Right atrium auricular region (tissue), 2 donors: ENCODE data around the gene TROAP. TPM values are rescaled to one million over a fixed set of nuclear protein-coding genes. Genes with fewer than 3 reads are reported as not detected.
A peak's percentile ranks its signal among the peaks of the same experiment; 100 is the strongest.

Experiments used
- DNase-seq: peaks from one replicate; pipeline ENCODE4 v3.0.0-alpha.2; 2019; ENCODE audit warnings: low spot score
- H3K27ac ChIP-seq, 2 donors: fragments of 200-600 bp; sonication (generic); 1 replicate in 1 of 2; 2 replicates in 1 of 2; pipeline ENCODE4 v1.5.1; 2016 to 2019
- H3K27me3 ChIP-seq, 2 donors: fragments of 200-600 bp; sonication (generic); one replicate each; pipeline versions ENCODE4 v1.5.1 to v1.6.0; 2017 to 2019
- H3K36me3 ChIP-seq: fragments of 200-600 bp; sonication (generic); one replicate; pipeline ENCODE4 v1.5.1; 2016
- H3K4me1 ChIP-seq, 2 donors: fragments of 200-600 bp; sonication (generic); one replicate each; pipeline versions ENCODE4 v1.5.1 to v1.6.0; 2017 to 2019
- H3K4me3 ChIP-seq, 2 donors: fragments of 200-600 bp; sonication (generic); 1 replicate in 1 of 2; 2 replicates in 1 of 2; pipeline ENCODE4 v1.5.1; 2017 to 2019; ENCODE audit warnings: mild to moderate bottlenecking in 1 of 2, moderate library complexity in 1 of 2
- H3K9me3 ChIP-seq, 2 donors: fragments of 200-600 bp; sonication (generic); one replicate each; pipeline ENCODE4 v1.5.1; 2019
- CTCF ChIP-seq, 2 donors: fragments of 200-600 bp; sonication (generic); IDR thresholded peaks; one replicate each; pipeline ENCODE4 v1.5.1; 2019; ENCODE audit warnings: antibody characterized with exemption in 2 of 2
- total RNA-seq, 2 donors: library from RNA; depleted of rRNA; stranded (reverse); fragments of >200 nt; gene quantifications; one replicate each; pipeline ENCODE4 v1.1.0, GENCODE V29; 2016

TROAP gene
- total RNA-seq, 2 donors from 2014 or later = 0.48 TPM; not detected in 1

DNA sequence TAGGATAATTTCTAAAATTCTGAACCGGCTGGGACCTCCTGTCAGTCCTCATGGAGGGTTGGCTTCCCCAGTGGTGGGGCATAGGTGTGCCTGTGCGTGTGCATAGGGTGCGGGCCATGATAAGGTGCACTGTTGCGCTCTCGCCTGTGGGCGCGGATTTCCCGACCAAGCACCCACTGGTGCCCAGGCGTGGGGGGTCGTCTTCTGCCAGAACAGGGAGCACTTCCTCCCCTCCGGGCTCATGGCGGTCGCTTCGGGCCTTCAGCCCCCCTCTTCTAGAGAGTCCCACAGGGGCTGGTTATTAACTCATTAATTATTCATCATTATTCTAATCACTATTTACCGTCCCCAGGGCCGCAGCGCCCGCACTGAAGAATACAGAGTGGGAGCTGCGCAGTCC, 11.2 kb downstream of the TROAP start:
- Histone ChIP-seq H3K9me3 (no peaks in the 10 kb centered on the region), H3K36me3 (no peaks in the 10 kb centered on the region), H3K27me3 (peaks cover 21 to 25% of the 10 kb centered on the region in 2 donors), H3K4me3 (no peak overlapping the region), H3K4me1 (peaks cover 0 to 21% of the 10 kb centered on the region in 2 donors), H3K27ac (no peak overlapping the region)
- no peak for TF ChIP-seq CTCF (IDR thresholded peaks at IDR 0.05)
- no peak for DNase-seq

DNA sequence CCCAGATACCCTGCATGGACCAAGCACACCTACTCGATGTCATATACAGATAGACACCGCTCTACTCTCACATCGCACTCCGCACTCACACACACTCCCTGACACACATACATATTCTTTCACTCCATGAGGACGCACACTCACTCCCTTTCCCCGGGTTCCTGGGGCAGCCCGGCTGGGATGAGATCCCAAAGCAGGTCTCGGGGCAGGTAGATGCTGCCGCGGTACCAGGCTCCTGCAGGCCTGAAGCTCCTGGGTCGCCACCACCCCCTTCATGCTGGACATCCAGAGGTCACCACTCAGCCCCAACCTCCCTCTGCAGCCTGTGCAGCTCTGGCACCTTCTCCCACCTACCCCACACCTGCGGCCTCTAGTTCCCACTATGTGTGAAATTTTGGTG, 11.6 kb downstream of the TROAP start:
- peaks cover 0 to 21% of the 10 kb centered on the region in 2 donors for H3K4me1 ChIP-seq
- H3K36me3 ChIP-seq = no peaks in the 10 kb centered on the region
- no peak overlapping the region for H3K27ac ChIP-seq
- H3K27me3 ChIP-seq = peaks cover 21 to 25% of the 10 kb centered on the region in 2 donors
- no peaks in the 10 kb centered on the region for H3K9me3 ChIP-seq
- no peak overlapping the region for H3K4me3 ChIP-seq
- no peak for DNase-seq
- TF ChIP-seq CTCF (IDR thresholded peaks at IDR 0.05) = no peak

- peaks cover 0 to 21% of the 10 kb centered on the region in 2 donors for H3K4me1 ChIP-seq
- no peaks in the 10 kb centered on the region for H3K36me3 ChIP-seq
- no peak for TF ChIP-seq CTCF (IDR thresholded peaks at IDR 0.05)
- no peak overlapping the region for H3K27ac ChIP-seq
- no peak overlapping the region for H3K4me3 ChIP-seq
- no peaks in the 10 kb centered on the region for H3K9me3 ChIP-seq
- no peak for DNase-seq
- H3K27me3 ChIP-seq = peaks cover 21 to 25% of the 10 kb centered on the region in 2 donors
Measured at GRCh38 chr12:49335118-49335954, 12.3 kb downstream of the TROAP start.

- DNase-seq = no peak
- Histone ChIP-seq H3K4me3 (peak overlapping the region in 1 of 2 donors; percentile 40), H3K27me3 (peaks cover 21 to 25% of the 10 kb centered on the region in 2 donors), H3K9me3 (no peaks in the 10 kb centered on the region), H3K27ac (no peak overlapping the region), H3K36me3 (no peaks in the 10 kb centered on the region), H3K4me1 (peaks cover 0 to 21% of the 10 kb centered on the region in 2 donors)
- TF ChIP-seq CTCF (IDR thresholded peaks at IDR 0.05) = no peak
Measured at GRCh38 chr12:49335955-49336644, 13.0 kb downstream of the TROAP start.

GRCh38 chr12:49336645-49337584, 13.9 kb downstream of the TROAP start, which contains the start of gene C1QL4:
Gene C1QL4 (minus strand): TSS chr12:49337188. CDS start chr12:49336477, 711 bp downstream.
- H3K36me3 ChIP-seq = no peaks in the 10 kb centered on the region
- no peaks in the 10 kb centered on the region for H3K9me3 ChIP-seq
- DNase-seq = peak; percentile 75
- no peak within 1 kb of the TSS for H3K27ac ChIP-seq
- H3K27me3 ChIP-seq = peaks cover 21 to 25% of the 10 kb centered on the region in 2 donors
- H3K4me1 ChIP-seq = peaks cover 0 to 21% of the 10 kb centered on the region in 2 donors
- peak within 1 kb of the TSS; percentile 7 to 40 for H3K4me3 ChIP-seq
- peak; percentile 99 for TF ChIP-seq CTCF (IDR thresholded peaks at IDR 0.05)
